NCI-H146 treated with DMSO at 0.1 percent for 48 hours (cell line): Measurements from ENCODE around the gene IARS2.
"Not testable (repeated sequence)": the region's sequence is repeated elsewhere in the genome, so short reads cannot be mapped to it uniquely, and the experiment has no call there.

Experiments used
- DNase-seq: peaks from one replicate; lab custom pipeline; 2025; ENCODE audit not compliant: unreplicated experiment; lab: John Stamatoyannopoulos, UW

The IARS2 gene

DNA sequence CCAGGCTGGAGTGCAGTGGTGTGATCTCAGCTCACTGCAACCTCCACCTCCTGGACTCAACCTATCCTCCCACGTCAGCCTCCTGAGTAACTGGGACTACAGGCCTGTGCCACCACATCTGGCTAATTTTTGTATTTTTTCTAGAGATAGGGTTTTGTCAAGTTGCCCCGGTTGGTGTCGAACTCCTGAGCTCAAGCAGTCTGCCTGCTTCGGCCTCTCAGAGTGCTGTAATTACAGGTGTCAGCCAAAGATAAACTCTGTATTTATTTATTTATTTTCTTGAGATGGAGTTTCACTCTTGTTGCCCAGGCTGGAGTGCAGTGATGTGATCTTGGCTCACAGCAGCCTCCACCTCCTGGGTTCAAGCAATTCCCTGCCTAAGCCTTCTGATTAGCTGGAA, 18.7 kb downstream of the IARS2 start:
- DNase-seq, result not testable (repeated sequence)

- DNase-seq, result no peak
Measured at GRCh38 chr1:220113136-220113695, 19.3 kb downstream of the IARS2 start.

DNA sequence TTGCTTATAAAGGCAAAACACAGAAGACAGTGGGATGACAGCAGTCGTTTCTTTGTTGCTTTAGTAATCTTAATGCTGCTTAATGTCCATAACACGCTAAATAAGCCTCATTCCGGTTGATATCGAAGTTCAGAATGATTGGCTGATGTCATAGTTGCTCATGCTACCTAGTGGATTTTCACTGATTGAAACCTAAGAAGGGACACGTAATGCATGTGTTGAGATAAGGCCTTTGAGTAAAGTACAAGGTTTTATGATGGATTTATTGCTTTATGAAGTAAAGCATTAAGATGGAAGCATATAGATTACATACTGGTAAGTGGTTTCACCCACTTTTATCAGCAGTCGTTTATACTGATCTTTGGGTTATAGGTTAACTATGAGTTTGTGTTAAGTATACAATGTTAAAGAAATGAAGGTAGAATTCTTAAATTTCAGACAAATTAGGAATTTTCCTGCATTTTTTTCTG, 25.1 kb downstream of the IARS2 start:
- no peak for DNase-seq

- DNase-seq, result no peak
Measured at GRCh38 chr1:220121791-220122530, 28.0 kb downstream of the IARS2 start.

DNA sequence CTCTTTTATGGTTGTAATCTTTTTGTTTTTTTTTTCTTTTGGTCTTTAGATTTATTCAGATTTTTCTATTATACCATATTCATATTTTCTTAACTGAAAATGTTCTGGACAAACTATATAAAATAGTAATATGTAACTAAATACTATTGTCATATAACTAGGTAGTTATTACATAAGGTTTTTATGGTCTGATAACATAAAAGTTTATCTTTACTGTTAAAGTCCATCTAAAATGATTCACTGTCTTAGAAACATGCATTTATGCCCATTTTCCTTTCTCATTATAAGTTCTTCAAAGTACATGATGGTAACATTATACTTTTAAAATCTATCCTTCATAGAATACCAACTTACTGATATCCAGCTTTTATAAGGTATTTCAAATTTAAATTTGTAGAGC, 29.1 kb downstream of the IARS2 start:
- no peak for DNase-seq

DNA sequence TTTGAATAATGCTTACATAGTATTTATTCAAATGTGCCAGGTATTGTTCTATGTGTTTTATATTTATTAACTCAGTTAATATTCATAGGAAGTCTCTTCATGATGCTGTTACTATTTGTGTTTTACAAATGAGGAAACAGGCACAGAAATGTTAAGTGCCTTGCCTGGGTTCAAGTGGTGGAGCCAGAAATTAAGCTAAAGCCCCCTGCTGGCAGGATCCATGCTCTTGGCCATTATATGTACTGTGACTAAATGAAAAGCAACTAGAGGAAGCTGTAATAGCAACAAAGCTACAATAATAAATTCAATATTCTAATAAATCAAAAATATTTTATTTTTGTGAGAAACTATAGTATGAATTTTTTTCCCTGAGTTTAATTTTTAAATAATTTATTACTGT, 30.0 kb downstream of the IARS2 start:
- no peak for DNase-seq

- no peak for DNase-seq
Measured at GRCh38 chr1:220124542-220124941, 30.6 kb downstream of the IARS2 start.

- no peak for DNase-seq
Measured at GRCh38 chr1:220127076-220127475, 33.1 kb downstream of the IARS2 start.

DNA sequence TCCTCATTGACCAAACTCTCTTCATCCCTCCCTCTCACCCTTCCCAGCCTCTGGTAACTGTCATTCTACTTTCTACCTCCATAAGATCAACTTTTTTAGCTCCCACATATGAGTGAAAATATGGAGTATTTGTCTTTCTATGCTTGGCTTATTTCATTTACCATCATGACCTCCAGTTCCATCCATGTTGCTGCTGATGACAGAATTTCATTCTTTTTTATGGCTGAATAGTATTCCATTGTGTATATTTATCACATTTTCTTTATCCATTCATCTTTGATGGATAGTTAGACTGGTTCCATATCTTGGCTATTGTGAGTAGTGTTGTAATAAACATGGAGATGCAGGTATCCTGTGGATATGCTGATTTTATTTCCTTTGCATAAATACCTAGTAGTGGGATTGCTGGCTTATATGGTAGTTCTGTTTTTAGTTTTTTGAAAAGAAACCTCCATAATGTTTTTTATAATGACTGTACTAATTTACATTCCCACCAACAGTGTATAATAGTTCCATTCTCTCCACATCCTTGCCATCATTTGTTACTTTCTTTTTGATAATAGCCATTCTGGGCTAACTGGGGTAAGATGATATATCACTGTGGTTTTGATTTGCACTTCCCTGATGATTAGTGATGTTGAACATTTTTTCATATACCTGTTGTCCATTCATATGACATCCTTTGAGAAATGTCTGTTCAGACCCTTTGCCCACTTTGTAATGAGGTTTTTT, 35.7 kb downstream of the IARS2 start:
- DNase-seq, result no peak

- no peak for DNase-seq
Measured at GRCh38 chr1:220135755-220136154, 41.8 kb downstream of the IARS2 start.

GRCh38 chr1:220137019-220137786, 43.3 kb downstream of the IARS2 start:
- no peak for DNase-seq

- no peak for DNase-seq
Measured at GRCh38 chr1:220139966-220140365, 46.0 kb downstream of the IARS2 start.

GRCh38 chr1:220144051-220144450, 50.1 kb downstream of the IARS2 start:
- no peak for DNase-seq

GRCh38 chr1:220149742-220150141, 55.8 kb downstream of the IARS2 start:
- no peak for DNase-seq

- DNase-seq, result no peak
Measured at GRCh38 chr1:220151454-220151853, 57.5 kb downstream of the IARS2 start.

GRCh38 chr1:220153147-220153546, 59.2 kb downstream of the IARS2 start:
- no peak for DNase-seq

- DNase-seq, result no peak
Measured at GRCh38 chr1:220156620-220157146, 62.8 kb downstream of the IARS2 start.

- DNase-seq, result no peak
Measured at GRCh38 chr1:220157738-220158137, 63.8 kb downstream of the IARS2 start.

DNA sequence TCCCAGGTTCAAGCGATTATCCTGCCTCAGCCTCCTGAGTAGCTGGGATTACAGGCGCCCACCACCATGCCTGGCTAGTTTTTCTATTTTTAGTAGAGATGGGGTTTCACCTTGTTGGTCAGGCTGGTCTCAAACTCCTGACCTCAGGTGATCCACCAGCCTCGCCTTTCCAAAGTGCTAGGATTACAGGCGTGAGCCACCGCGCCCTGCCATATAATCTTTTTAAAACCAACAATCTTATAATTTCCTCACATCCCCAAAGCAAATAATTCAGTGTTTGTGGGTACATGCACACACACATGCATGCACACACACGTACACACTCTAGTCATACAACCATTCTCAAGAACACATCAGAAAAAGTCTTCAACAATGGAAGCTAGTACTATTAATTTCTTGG, 64.6 kb downstream of the IARS2 start:
- not testable (repeated sequence) for DNase-seq

- DNase-seq, result no peak
Measured at GRCh38 chr1:220159041-220159440, 65.1 kb downstream of the IARS2 start.

GRCh38 chr1:220160027-220160426, 66.1 kb downstream of the IARS2 start:
- no peak for DNase-seq
